ENCODE results near the gene TRIM9. TPM values are rescaled to one million over a fixed set of nuclear protein-coding genes. Genes with fewer than 3 reads are reported as not detected.

TRIM9 gene
- total and polyA plus RNA-seq, 2 of the 4 experiments (the other 2 are of a cell fraction): under 0.01 to 0.09 TPM

DNA sequence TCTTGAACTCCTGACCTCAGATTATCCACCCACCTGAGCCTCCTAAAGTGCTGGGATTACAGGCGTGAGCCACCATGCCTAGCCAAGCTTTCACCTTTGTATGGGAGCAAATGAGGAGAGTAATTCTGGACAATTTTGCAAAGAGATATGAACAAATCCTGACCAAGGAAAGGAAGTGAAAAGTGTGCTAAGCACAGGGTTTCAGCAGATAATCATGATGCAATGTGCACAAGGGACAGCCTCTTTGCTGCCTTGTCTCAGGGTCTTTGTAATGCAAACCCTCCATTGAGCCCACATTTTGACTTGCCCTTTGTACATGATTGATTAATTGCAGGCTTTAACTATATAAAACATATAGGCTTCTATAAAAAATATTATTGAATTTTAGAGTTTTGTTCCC, 141.4 kb downstream of the TRIM9 start:
- Histone ChIP-seq H3K79me1 (ENCODE audit: low read depth in 1 of 2, low read length in 2 of 2) (no peaks in the 10 kb centered on the region), H3K9me3 (ENCODE audit: control insufficient read depth, insufficient read depth, low read length) (no peaks in the 10 kb centered on the region), H2BK15ac (ENCODE audit: low read depth, low read length) (no peak overlapping the region), H3K36me3 (ENCODE audit: control insufficient read depth, insufficient read depth, low read length) (no peaks in the 10 kb centered on the region), H3K9me1 (ENCODE audit: insufficient read depth, low read length) (peaks cover 4% of the 10 kb centered on the region; the same call in 1 of the 2 replicates), H2BK120ac (ENCODE audit: low read depth, low read length) (no peak overlapping the region), H3K4me2 (ENCODE audit: low read depth, low read length) (no peak overlapping the region), H3K4me1 (ENCODE audit: control insufficient read depth, insufficient read depth, low read length) (peaks cover 4% of the 10 kb centered on the region), H2BK20ac (ENCODE audit: low read depth, low read length) (no peak overlapping the region), H4K91ac (ENCODE audit: insufficient read depth, low read depth, low read length) (no peak overlapping the region), H3K4ac (ENCODE audit: low read depth, low read length) (no peak overlapping the region), H3K27me3 (ENCODE audit: control insufficient read depth, insufficient read depth, low read length) (no peaks in the 10 kb centered on the region), H2BK5ac (ENCODE audit: low read depth, low read length, poor library complexity, severe bottlenecking) (no peak overlapping the region), H4K8ac (ENCODE audit: low read depth in 2 of 2, low read length in 2 of 2) (no peak overlapping the region), H3K9ac (ENCODE audit: low read depth, low read length) (no peak overlapping the region), H3K27ac (ENCODE audit: insufficient read depth, low read length) (no peak overlapping the region), H4K20me1 (ENCODE audit: insufficient read depth, low read length) (no peaks in the 10 kb centered on the region; the same call in 1 of the 2 replicates), H4K5ac (ENCODE audit: low read depth, low read length) (no peak overlapping the region), H3K4me3 (ENCODE audit: insufficient read depth, low read depth, low read length) (no peak overlapping the region), H2AK5ac (ENCODE audit: low read depth, low read length) (no peak overlapping the region), H2AK9ac (replicated peaks; ENCODE audit: low read depth, low read length, poor library complexity) (no peak overlapping the region), H3K23ac (ENCODE audit: low read depth, low read length) (no peak overlapping the region), H3K56ac (ENCODE audit: extremely low read depth, insufficient read depth, low read length) (no peak overlapping the region), H3K14ac (replicated peaks; ENCODE audit: low read depth, low read length) (no peak overlapping the region), H3K18ac (ENCODE audit: low read depth, low read length) (no peak overlapping the region), H2AFZ (replicated peaks; ENCODE audit: low read length, poor library complexity) (no peak overlapping the region)
- BruUV-seq (replicated peaks): no TSS peak
- TF ChIP-seq MXI1 (IDR thresholded peaks at IDR 0.05; ENCODE audit: borderline replicate concordance, low read depth, low read length) (no peak), CEBPB (IDR thresholded peaks at IDR 0.05; ENCODE audit: low read depth, low read length) (no peak), POLR2A (IDR thresholded peaks at IDR 0.05; ENCODE audit: low read depth, low read length) (no peak)
- no CpG with 5 or more reads among the region's 1 CpG for WGBS, 2 experiments (ENCODE audit: extremely low coverage in 2 of 2, insufficient read length in 1 of 2)
- DNase-seq (no peak), ATAC-seq (ENCODE audit: low read depth) (no peak)
- in situ Hi-C loops (cut with MboI; ENCODE audit: low sequenced_read_pairs): no loop called here
- dilution Hi-C loops (cut with HindIII; ENCODE audit: low sequenced_read_pairs, unreplicated experiment): no loop called here
- CTCF ChIA-PET: no interaction called here
- intact Hi-C loops (cut with micrococcal nuclease): no loop called here
- POLR2A ChIA-PET (ENCODE audit: unreplicated experiment): no interaction called here

Measured in IMR-90 (cell line).